HCT116 (cell line): ENCODE measurements around the gene SYNGAP1. TPM values are rescaled to one million over a fixed set of nuclear protein-coding genes. Genes with fewer than 3 reads are reported as not detected.

Experiments
- ATAC-seq: fragments of 200-7000 bp; cut with Tn5 transposase; 2 replicates; pipeline ENCODE4 v1.9.1; 2020; ENCODE audit warnings: mild to moderate bottlenecking, moderate library complexity
- BruUV-seq: library from RNA; stranded (reverse); fragments of 400-500 nt; replicated peaks from 2 replicates; lab custom pipeline; 2021; lab: Mats Ljungman, UMichigan
- CTCF ChIA-PET: fragments of 300-600 bp; sonication (Branson Sonifier 250); formaldehyde crosslinking; loops from one replicate; lab custom pipeline; 2021; ENCODE audit warnings: antibody characterized with exemption; lab: Charles Lee
- POLR2A ChIA-PET: fragments of 300-600, 350-600 bp; sonication (Branson Sonifier 250); formaldehyde crosslinking; loops from one replicate; lab custom pipeline; 2021; ENCODE audit warnings: antibody characterized with exemption; lab: Charles Lee
- RAD21 ChIA-PET, 2 experiments: fragments of 300-600 bp; sonication (Branson Sonifier 250); formaldehyde crosslinking; loops; one replicate each; lab custom pipeline; 2023; ENCODE audit warnings: low total read pairs in 2 of 2; ENCODE audit not compliant: uncharacterized antibody in 2 of 2, unreplicated experiment in 2 of 2, low non-redundant PET in 1 of 2; lab: Charles Lee
- DNase-seq: peaks from one replicate; pipeline ENCODE4 v3.0.0-alpha.2; 2010; ENCODE audit warnings: low read depth, low spot score
- H2AFZ ChIP-seq: fragments of 200-600 bp; shearing (Covaris generic), sonication (generic); 2 replicates; pipeline ENCODE4 v1.6.1; 2017; ENCODE audit warnings: low read depth, mixed run types, mixed read lengths, antibody characterized with exemption, low read length; ENCODE audit not compliant: poor library complexity, severe bottlenecking
- H3K27ac ChIP-seq: 2 replicates; pipeline ENCODE4 v1.5.1; 2012; ENCODE audit warnings: low read depth, low read length
- H3K27me3 ChIP-seq: fragments of 200-600 bp; sonication (generic); 2 replicates; pipeline ENCODE4 v1.6.1; 2016; ENCODE audit warnings: mixed run types, low read length, mixed read lengths; ENCODE audit not compliant: insufficient read depth
- H3K36me3 ChIP-seq, 2 experiments: fragments of 200-500 bp in 1 of 2; fragments of 200-600 bp in 1 of 2; sonication (Bioruptor generic) in 1 of 2; sonication (generic) in 1 of 2; 2 replicates each; pipeline versions ENCODE4 v1.5.1 to v1.6.1; 2014 to 2016; ENCODE audit warnings: low read length in 2 of 2, inconsistent platforms in 1 of 2, mixed read lengths in 1 of 2, mixed run types in 1 of 2; ENCODE audit not compliant: insufficient read depth in 2 of 2, control insufficient read depth in 1 of 2
- H3K4me1 ChIP-seq, 2 experiments: fragments of 200-600 bp in 1 of 2; sonication (generic) in 1 of 2; 2 replicates each; pipeline versions ENCODE4 v1.5.1 to v1.6.1; 2012 to 2017; ENCODE audit warnings: low read length in 2 of 2, inconsistent platforms in 1 of 2, mild to moderate bottlenecking in 1 of 2, mixed read lengths in 1 of 2, mixed run types in 1 of 2, moderate library complexity in 1 of 2; ENCODE audit not compliant: insufficient read depth in 2 of 2, control insufficient read depth in 1 of 2
- H3K4me2 ChIP-seq: fragments of 200-600 bp; sonication (generic); 2 replicates; pipeline ENCODE4 v1.6.1; 2017; ENCODE audit warnings: mixed run types, low read length, mixed read lengths
- H3K4me3 ChIP-seq, 2 experiments: fragments of 200-600 bp in 1 of 2; sonication (generic) in 1 of 2; replicated peaks in 1 of 2; 2 replicates each; pipeline ENCODE4 v1.5.1; 2011 to 2016; ENCODE audit warnings: low read length in 2 of 2, control low read depth in 1 of 2, low read depth in 1 of 2, mild to moderate bottlenecking in 1 of 2, mixed read lengths in 1 of 2, mixed run types in 1 of 2
- H3K79me2 ChIP-seq: fragments of 200-600 bp; sonication (generic); 2 replicates; pipeline ENCODE4 v1.6.1; 2017; ENCODE audit warnings: mild to moderate bottlenecking, mixed run types, low read length, moderate library complexity, mixed read lengths; ENCODE audit not compliant: insufficient read depth
- H3K9ac ChIP-seq: fragments of 200-600 bp; sonication (generic); 2 replicates; pipeline ENCODE4 v1.6.1; 2016; ENCODE audit warnings: low read length, mixed read lengths
- H3K9me2 ChIP-seq: fragments of 200-600 bp; sonication (generic), shearing (Covaris generic); 2 replicates; pipeline ENCODE4 v1.6.1; 2017; ENCODE audit warnings: mixed run types, mild to moderate bottlenecking, moderate library complexity; ENCODE audit not compliant: insufficient read depth
- H3K9me3 ChIP-seq, 2 experiments: fragments of 200-500 bp in 1 of 2; fragments of 200-600 bp in 1 of 2; sonication (Bioruptor generic) in 1 of 2; sonication (generic) in 1 of 2; 2 replicates each; pipeline ENCODE4 v1.6.1; 2014 to 2017; ENCODE audit warnings: low read length in 2 of 2, mixed read lengths in 2 of 2, inconsistent platforms in 1 of 2, low read depth in 1 of 2, mild to moderate bottlenecking in 1 of 2, mixed run types in 1 of 2, moderate library complexity in 1 of 2; ENCODE audit not compliant: control insufficient read depth in 1 of 2, insufficient read depth in 1 of 2
- H4K20me1 ChIP-seq: fragments of 200-600 bp; sonication (generic), shearing (Covaris generic); 2 replicates; pipeline ENCODE4 v1.6.1; 2017; ENCODE audit warnings: mixed run types, mild to moderate bottlenecking, moderate library complexity; ENCODE audit not compliant: insufficient read depth
- ATF3 ChIP-seq: IDR thresholded peaks from 2 replicates; pipeline ENCODE4 v1.6.1; 2012
- CTCF ChIP-seq, 3 experiments: fragments of 200-600 bp in 1 of 3; sonication (generic) in 1 of 3; IDR thresholded peaks in 2 of 3; conservative IDR thresholded peaks in 1 of 3; 2 replicates each; pipeline ENCODE4 v1.5.1; 2012 to 2017; ENCODE audit warnings: low read depth in 2 of 3, low read length in 2 of 3, antibody characterized with exemption in 1 of 3, borderline replicate concordance in 1 of 3, control low read depth in 1 of 3, mild to moderate bottlenecking in 1 of 3, mixed read lengths in 1 of 3, mixed run types in 1 of 3, moderate library complexity in 1 of 3; ENCODE audit not compliant: insufficient read depth in 1 of 3
- EGR1 ChIP-seq: IDR thresholded peaks from 2 replicates; pipeline ENCODE4 v1.6.1; 2012; ENCODE audit warnings: low read depth
- EZH2phosphoT487 ChIP-seq: fragments of 200-600 bp; IDR thresholded peaks from 2 replicates; pipeline ENCODE4 v1.6.1; 2018; ENCODE audit warnings: antibody characterized with exemption, borderline replicate concordance
- JUND ChIP-seq: IDR thresholded peaks from 2 replicates; pipeline ENCODE4 v1.6.1; 2012
- MAX ChIP-seq: IDR thresholded peaks from 2 replicates; pipeline ENCODE4 v1.6.1; 2012
- REST ChIP-seq: IDR thresholded peaks from 2 replicates; pipeline ENCODE4 v1.6.1; 2012; ENCODE audit warnings: low read depth
- SIN3A ChIP-seq: IDR thresholded peaks from 2 replicates; pipeline ENCODE4 v1.6.1; 2012; ENCODE audit warnings: low read depth
- SP1 ChIP-seq: IDR thresholded peaks from 2 replicates; pipeline ENCODE4 v1.6.1; 2012; ENCODE audit warnings: low read depth
- SRF ChIP-seq: IDR thresholded peaks from 2 replicates; pipeline ENCODE4 v1.6.1; 2012; ENCODE audit warnings: low read depth
- TCF7L2 ChIP-seq: IDR thresholded peaks from 2 replicates; pipeline ENCODE4 v1.7.0; 2011; ENCODE audit warnings: borderline replicate concordance, inconsistent platforms; ENCODE audit not compliant: insufficient read depth, insufficient read length; ENCODE audit errors: extremely low read depth
- ZBTB33 ChIP-seq: IDR thresholded peaks from 2 replicates; pipeline ENCODE4 v1.6.1; 2011; ENCODE audit warnings: mild to moderate bottlenecking, low read length, moderate library complexity; ENCODE audit not compliant: insufficient replicate concordance; ENCODE audit errors: extremely low read depth
- ZFX ChIP-seq: fragments of 450-650 bp; IDR thresholded peaks from 2 replicates; pipeline ENCODE4 v1.6.1; 2017
- ZNF274 ChIP-seq: fragments of 200-500 bp; sonication (Bioruptor generic); IDR thresholded peaks from 2 replicates; pipeline ENCODE4 v1.6.1; 2014; ENCODE audit warnings: mild to moderate bottlenecking, low read depth, low read length, inconsistent platforms
- intact Hi-C: fragments of 100-400 bp; cut with micrococcal nuclease; formaldehyde crosslinking; loops from 2 replicates; pipeline ENCODE4 v1.10.0; 2022
- total RNA-seq: library from RNA; stranded (reverse); gene quantifications from one replicate; pipeline ENCODE4 v1.2.1, GENCODE V29; 2021; ENCODE audit not compliant: unreplicated experiment

SYNGAP1 gene
- total RNA-seq, 1 experiment from 2014 or later: 11.5 TPM

- TF ChIP-seq SRF (no peak), ZFX (no peak), ZNF274 (no peak), SP1 (no peak), REST (no peak), ATF3 (no peak), EZH2phosphoT487 (no peak), CTCF (IDR thresholded peaks at IDR 0.05 in 2 of 3, conservative IDR thresholded peaks at IDR 0.05 in 1 of 3; ENCODE audit: borderline replicate concordance in 1 of 3, insufficient read depth in 1 of 3, low read depth in 2 of 3, low read length in 2 of 3) (no peak), SIN3A (no peak), ZBTB33 (no peak), JUND (no peak), MAX (no peak), EGR1 (no peak), TCF7L2 (no peak)
- intact Hi-C loops: no loop called here
- H4K20me1 ChIP-seq: no peaks in the 10 kb centered on the region
- H3K9me2 ChIP-seq: no peaks in the 10 kb centered on the region
- H3K9ac ChIP-seq: no peak overlapping the region
- no peaks in the 10 kb centered on the region for H3K9me3 ChIP-seq
- ChIA-PET RAD21 (no interaction called here), POLR2A (no interaction called here), CTCF (no interaction called here)
- no peak overlapping the region for H3K27ac ChIP-seq
- H3K27me3 ChIP-seq: no peaks in the 10 kb centered on the region
- H3K4me3 ChIP-seq: no peak overlapping the region
- no TSS peak for BruUV-seq
- DNase-seq (no peak), ATAC-seq (no peak)
- no peak overlapping the region for H3K4me2 ChIP-seq
- H2AFZ ChIP-seq: no peak overlapping the region
- peaks cover 3 to 13% of the 10 kb centered on the region in 2 experiments; a peak in 3 of 4 replicates for H3K36me3 ChIP-seq
- peaks cover 28% of the 10 kb centered on the region for H3K79me2 ChIP-seq
- peaks cover 5 to 11% of the 10 kb centered on the region in 2 experiments; a peak in 3 of 4 replicates for H3K4me1 ChIP-seq
These were observed 31.7 kb downstream of the SYNGAP1 start for GRCh38 chr6:33451606-33452005.
